ENCODE data around the gene AIFM2.

DNA sequence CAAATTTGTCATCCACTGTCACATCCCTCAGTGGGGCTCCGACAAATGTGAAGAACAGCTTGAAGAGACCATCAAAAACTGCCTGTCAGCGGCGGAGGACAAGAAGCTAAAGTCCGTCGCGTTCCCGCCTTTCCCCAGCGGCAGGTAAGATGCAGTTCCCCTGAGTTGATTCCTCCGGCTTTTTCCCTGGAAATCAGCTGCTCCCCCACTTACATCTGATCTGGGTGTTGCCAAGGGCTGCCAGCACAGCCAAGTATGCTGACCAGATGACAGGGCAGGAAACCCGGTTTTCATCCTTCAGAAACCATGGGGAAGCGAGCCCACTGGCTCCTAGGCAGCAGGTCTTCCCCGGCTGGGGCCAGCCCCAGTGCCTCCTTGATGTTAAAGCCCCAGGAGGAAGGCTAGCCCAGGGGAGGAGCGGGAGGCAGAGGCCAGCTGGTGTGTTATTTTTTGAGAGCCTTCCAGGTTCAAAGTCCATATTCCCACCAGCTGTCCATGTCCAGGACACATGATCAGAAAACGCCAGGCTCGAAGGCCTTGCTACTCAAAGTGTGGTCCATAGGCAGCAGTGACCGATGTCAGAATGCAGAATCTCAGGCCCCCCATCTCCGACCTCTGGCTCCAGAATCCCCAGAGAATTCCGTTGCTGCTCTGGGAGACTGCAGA, 23.4 kb downstream of the AIFM2 start:
- TF ChIP-seq ZNF610 (tag by site-specific recombination; IDR thresholded peaks at IDR 0.05; ENCODE audit: borderline replicate concordance) (no peak), ZNF274 (IDR thresholded peaks at IDR 0.05; ENCODE audit: low read length) (no peak), ZNF274 (tag by site-specific recombination; IDR thresholded peaks at IDR 0.05; ENCODE audit: borderline replicate concordance) (no peak), YY1 (tag by site-specific recombination; IDR thresholded peaks at IDR 0.05) (no peak), ZEB2 (tag by site-specific recombination; IDR thresholded peaks at IDR 0.05) (no peak), ZNF776 (tag by site-specific recombination; IDR thresholded peaks at IDR 0.05; ENCODE audit: borderline replicate concordance) (no peak), YY2 (tag by site-specific recombination; IDR thresholded peaks at IDR 0.05) (no peak)
- TF ChIP-seq, protein P1, sequence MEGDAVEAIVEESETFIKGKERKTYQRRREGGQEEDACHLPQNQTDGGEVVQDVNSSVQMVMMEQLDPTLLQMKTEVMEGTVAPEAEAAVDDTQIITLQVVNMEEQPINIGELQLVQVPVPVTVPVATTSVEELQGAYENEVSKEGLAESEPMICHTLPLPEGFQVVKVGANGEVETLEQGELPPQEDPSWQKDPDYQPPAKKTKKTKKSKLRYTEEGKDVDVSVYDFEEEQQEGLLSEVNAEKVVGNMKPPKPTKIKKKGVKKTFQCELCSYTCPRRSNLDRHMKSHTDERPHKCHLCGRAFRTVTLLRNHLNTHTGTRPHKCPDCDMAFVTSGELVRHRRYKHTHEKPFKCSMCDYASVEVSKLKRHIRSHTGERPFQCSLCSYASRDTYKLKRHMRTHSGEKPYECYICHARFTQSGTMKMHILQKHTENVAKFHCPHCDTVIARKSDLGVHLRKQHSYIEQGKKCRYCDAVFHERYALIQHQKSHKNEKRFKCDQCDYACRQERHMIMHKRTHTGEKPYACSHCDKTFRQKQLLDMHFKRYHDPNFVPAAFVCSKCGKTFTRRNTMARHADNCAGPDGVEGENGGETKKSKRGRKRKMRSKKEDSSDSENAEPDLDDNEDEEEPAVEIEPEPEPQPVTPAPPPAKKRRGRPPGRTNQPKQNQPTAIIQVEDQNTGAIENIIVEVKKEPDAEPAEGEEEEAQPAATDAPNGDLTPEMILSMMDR (tag by site-specific recombination; IDR thresholded peaks at IDR 0.05) = no peak
- TF ChIP-seq, protein P2, sequence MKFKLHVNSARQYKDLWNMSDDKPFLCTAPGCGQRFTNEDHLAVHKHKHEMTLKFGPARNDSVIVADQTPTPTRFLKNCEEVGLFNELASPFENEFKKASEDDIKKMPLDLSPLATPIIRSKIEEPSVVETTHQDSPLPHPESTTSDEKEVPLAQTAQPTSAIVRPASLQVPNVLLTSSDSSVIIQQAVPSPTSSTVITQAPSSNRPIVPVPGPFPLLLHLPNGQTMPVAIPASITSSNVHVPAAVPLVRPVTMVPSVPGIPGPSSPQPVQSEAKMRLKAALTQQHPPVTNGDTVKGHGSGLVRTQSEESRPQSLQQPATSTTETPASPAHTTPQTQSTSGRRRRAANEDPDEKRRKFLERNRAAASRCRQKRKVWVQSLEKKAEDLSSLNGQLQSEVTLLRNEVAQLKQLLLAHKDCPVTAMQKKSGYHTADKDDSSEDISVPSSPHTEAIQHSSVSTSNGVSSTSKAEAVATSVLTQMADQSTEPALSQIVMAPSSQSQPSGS (tag by site-specific recombination; IDR thresholded peaks at IDR 0.05; ENCODE audit: low read depth) = no peak
